Stomach (tissue), 4 donors: ENCODE measurements around the gene SRPX2.

ENCODE experiments used
- CTCF ChIP-seq, 7 experiments: fragments of 450-650 bp in 4 of 7; fragments of 200-600 bp in 3 of 7; sonication (generic) in 3 of 7; IDR thresholded peaks; one replicate each; pipeline ENCODE4 v1.5.1; 2016 to 2019; ENCODE audit warnings: antibody characterized with exemption in 7 of 7, control low read depth in 2 of 7, mild to moderate bottlenecking in 1 of 7
- POLR2A ChIP-seq, 4 donors: fragments of 450-650 bp; IDR thresholded peaks; one replicate each; pipeline ENCODE4 v1.6.1; 2016; ENCODE audit warnings: antibody characterized with exemption in 4 of 4, control low read depth in 2 of 4, mild to moderate bottlenecking in 1 of 4, moderate library complexity in 1 of 4
- POLR2AphosphoS5 ChIP-seq, 3 donors: sonication (generic); formaldehyde crosslinking; IDR thresholded peaks; one replicate each; pipeline ENCODE4 v1.6.1; 2016; ENCODE audit warnings: antibody characterized with exemption in 3 of 3

DNA sequence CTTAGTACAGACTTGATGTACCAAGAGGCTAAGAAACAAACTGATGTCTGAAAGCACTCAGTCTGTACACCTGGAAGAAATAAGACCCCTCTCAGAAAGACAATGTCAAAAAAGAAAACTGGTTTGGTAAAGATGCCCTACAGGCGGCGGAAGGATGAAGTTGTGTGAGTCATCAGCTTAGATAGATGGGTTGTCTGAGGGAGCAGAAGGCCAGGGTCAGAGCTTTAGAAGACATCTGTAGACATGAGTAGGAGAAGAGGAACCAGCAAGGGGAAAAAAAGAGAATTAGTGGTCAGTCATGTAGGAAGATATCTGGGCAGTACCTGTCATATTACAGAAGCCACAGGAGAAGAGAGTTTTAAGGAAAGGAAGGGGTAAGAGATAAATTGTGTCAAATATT, 8.3 kb downstream of the SRPX2 start:
- no peak for TF ChIP-seq POLR2A (IDR thresholded peaks at IDR 0.05)
- no peak for TF ChIP-seq CTCF (IDR thresholded peaks at IDR 0.05)
- no peak for TF ChIP-seq POLR2AphosphoS5 (IDR thresholded peaks at IDR 0.05)
